OCI-LY7 (cell line): ENCODE measurements around the gene GCNT2. TPM values are rescaled to one million over a fixed set of nuclear protein-coding genes. Genes with fewer than 3 reads are reported as not detected.

Experiments
- BruUV-seq: library from RNA; stranded (reverse); fragments of 400-500 nt; replicated peaks from 2 replicates; lab custom pipeline; 2021; lab: Mats Ljungman, UMichigan
- CTCF ChIA-PET: fragments of 300-600 bp; sonication (Branson Sonifier 250); formaldehyde crosslinking; loops from one replicate; lab custom pipeline; 2022; ENCODE audit warnings: antibody characterized with exemption; ENCODE audit not compliant: unreplicated experiment; lab: Charles Lee
- POLR2A ChIA-PET: fragments of 300-600 bp; sonication (Branson Sonifier 250); formaldehyde crosslinking; loops from one replicate; lab custom pipeline; 2022; ENCODE audit warnings: antibody characterized with exemption; lab: Charles Lee
- DNase-seq: peaks from one replicate; pipeline ENCODE4 v3.0.0-alpha.2; 2015; ENCODE audit warnings: low spot score
- H2AFZ ChIP-seq: fragments of 200-600 bp; sonication (generic), shearing (Covaris generic); 2 replicates; pipeline ENCODE4 v1.6.1; 2014; ENCODE audit warnings: mild to moderate bottlenecking, antibody characterized with exemption, low read length, moderate library complexity
- H3K27ac ChIP-seq: fragments of 200-600 bp; sonication (generic); 2 replicates; pipeline ENCODE4 v1.5.1; 2014; ENCODE audit warnings: mixed run types, low read depth, mild to moderate bottlenecking, moderate library complexity, low read length, inconsistent platforms; ENCODE audit not compliant: poor library complexity, severe bottlenecking
- H3K36me3 ChIP-seq: fragments of 200-600 bp; sonication (generic); 2 replicates; pipeline ENCODE4 v1.6.1; 2014; ENCODE audit warnings: mild to moderate bottlenecking, antibody characterized with exemption, low read length, moderate library complexity, mixed read lengths; ENCODE audit not compliant: insufficient read depth
- H3K4me1 ChIP-seq: fragments of 200-600 bp; sonication (generic); 2 replicates; pipeline ENCODE4 v1.5.1; 2014; ENCODE audit warnings: mild to moderate bottlenecking, low read length; ENCODE audit not compliant: insufficient read depth, poor library complexity, severe bottlenecking
- H3K4me2 ChIP-seq: fragments of 200-600 bp; sonication (generic); 2 replicates; pipeline ENCODE4 v1.6.1; 2014; ENCODE audit warnings: mild to moderate bottlenecking, low read length
- H3K4me3 ChIP-seq: fragments of 200-600 bp; sonication (generic); 2 replicates; pipeline ENCODE4 v1.5.1; 2014; ENCODE audit warnings: mild to moderate bottlenecking, low read depth, low read length; ENCODE audit not compliant: poor library complexity, severe bottlenecking
- H3K79me2 ChIP-seq: fragments of 200-600 bp; sonication (generic); 2 replicates; pipeline ENCODE4 v1.6.1; 2016; ENCODE audit warnings: low read depth, mild to moderate bottlenecking, low read length, moderate library complexity, mixed read lengths; ENCODE audit not compliant: insufficient read depth
- H3K9me2 ChIP-seq: fragments of 200-600 bp; sonication (generic); 2 replicates; pipeline ENCODE4 v1.6.1; 2016; ENCODE audit warnings: mild to moderate bottlenecking, low read length, mixed read lengths; ENCODE audit not compliant: insufficient read depth
- H3K9me3 ChIP-seq: fragments of 200-600 bp; sonication (generic); 2 replicates; pipeline ENCODE4 v1.6.1; 2014; ENCODE audit warnings: mild to moderate bottlenecking, mixed run types, low read length, mixed read lengths
- H4K20me1 ChIP-seq: fragments of 200-600 bp; sonication (generic); 2 replicates; pipeline ENCODE4 v1.6.1; 2014; ENCODE audit warnings: mild to moderate bottlenecking, antibody characterized with exemption, low read length, moderate library complexity, mixed read lengths; ENCODE audit not compliant: insufficient read depth
- EZH2phosphoT487 ChIP-seq: fragments of 200-600 bp; sonication (generic); IDR thresholded peaks from 2 replicates; pipeline ENCODE4 v1.6.1; 2018; ENCODE audit warnings: low read depth, borderline replicate concordance, mild to moderate bottlenecking, mixed run types, antibody characterized with exemption, low read length, moderate library complexity, mixed read lengths
- intact Hi-C: fragments of 100-400 bp; cut with micrococcal nuclease; formaldehyde crosslinking; loops from one replicate; pipeline ENCODE4 v1.10.0; 2022; ENCODE audit not compliant: unreplicated experiment
- total RNA-seq, 2 experiments: library from RNA; depleted of rRNA in 1 of 2; stranded (reverse); fragments of >200 nt in 1 of 2; shearing (Covaris generic) in 1 of 2; gene quantifications; 2 replicates each; pipeline ENCODE4 v1.2.3, GENCODE V29; 2014 to 2022
- TF ChIP-seq, protein P1 (sequence below): fragments of 200-600 bp; sonication (generic); conservative IDR thresholded peaks from 2 replicates; pipeline ENCODE4 v1.5.1; 2014; ENCODE audit warnings: mild to moderate bottlenecking, antibody characterized with exemption, low read length, moderate library complexity, mixed read lengths

The GCNT2 gene
- total RNA-seq, 2 experiments from 2014 or later = 17.4 to 25.2 TPM

DNA sequence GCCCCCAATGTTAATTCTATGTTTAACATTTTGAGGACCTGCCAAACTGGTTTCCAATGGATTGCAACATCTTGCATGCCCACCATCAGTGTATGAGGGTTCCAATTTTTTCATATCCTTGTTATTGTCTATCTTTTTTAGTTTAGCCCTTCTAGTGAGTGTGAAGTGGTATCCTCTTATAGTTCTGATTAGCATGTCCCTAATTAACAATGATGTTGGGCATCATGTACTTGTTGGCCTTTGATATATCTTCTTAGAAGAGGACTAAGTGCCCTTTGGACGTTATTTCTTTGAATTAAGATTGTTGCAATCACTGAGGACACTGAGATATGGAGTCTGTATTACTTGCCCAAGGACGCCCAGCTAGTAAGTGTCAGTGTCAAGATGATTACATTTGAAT lies 22.3 kb downstream of the GCNT2 start:
- DNase-seq = no peak
- intact Hi-C loops = no loop called here
- peaks cover 38% of the 10 kb centered on the region for H3K36me3 ChIP-seq
- H2AFZ ChIP-seq = no peak overlapping the region
- no peak for TF ChIP-seq EZH2phosphoT487
- H3K9me3 ChIP-seq = no peaks in the 10 kb centered on the region
- no peak overlapping the region for H3K27ac ChIP-seq
- peaks cover 5% of the 10 kb centered on the region; the same call in 1 of the 2 replicates for H4K20me1 ChIP-seq
- H3K4me2 ChIP-seq = no peak overlapping the region
- ChIA-PET CTCF (no interaction called here), POLR2A (interaction anchor here (0.6 to 1.3 kb wide), 2 partner anchors 14 to 291 kb away, joined by 3 read pairs; no protein-coding TSS in a partner anchor)
- H3K9me2 ChIP-seq = no peaks in the 10 kb centered on the region
- peaks cover 81% of the 10 kb centered on the region for H3K79me2 ChIP-seq
- no peak overlapping the region for H3K4me3 ChIP-seq
- peaks cover 33% of the 10 kb centered on the region for H3K4me1 ChIP-seq
- BruUV-seq = no TSS peak

DNA sequence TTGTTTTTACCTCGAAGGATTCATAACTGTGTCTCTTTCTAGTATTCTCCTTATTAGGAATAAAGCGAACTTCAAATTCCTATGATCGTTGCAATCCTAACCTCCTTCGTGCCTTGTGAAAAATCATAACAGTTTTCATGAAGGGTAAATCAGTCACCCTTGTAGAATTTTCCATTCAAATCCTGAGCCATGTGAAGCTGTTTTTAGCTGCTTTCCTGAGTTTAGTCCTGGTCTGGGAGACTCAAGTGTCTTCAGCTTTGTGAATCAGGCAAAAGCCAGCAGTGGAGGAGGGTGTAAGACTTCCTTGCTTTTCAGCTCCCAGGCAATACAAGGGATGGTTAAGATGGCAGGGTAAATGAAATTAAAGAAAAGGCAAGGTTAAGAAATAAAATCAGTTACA lies 24.3 kb downstream of the GCNT2 start:
- intact Hi-C loops = no loop called here
- no peaks in the 10 kb centered on the region for H3K9me3 ChIP-seq
- ChIA-PET POLR2A (interaction anchor here (0.6 to 1.4 kb wide), 6 partner anchors 8 to 268 kb away, joined by 3 to 4 read pairs (median 3); no protein-coding TSS in a partner anchor), CTCF (no interaction called here)
- H3K4me2 ChIP-seq = no peak overlapping the region
- H4K20me1 ChIP-seq = peaks cover 5% of the 10 kb centered on the region; the same call in 1 of the 2 replicates
- H3K9me2 ChIP-seq = no peaks in the 10 kb centered on the region
- peaks cover 49% of the 10 kb centered on the region for H3K36me3 ChIP-seq
- DNase-seq = no peak
- no peak overlapping the region for H2AFZ ChIP-seq
- peaks cover 81% of the 10 kb centered on the region for H3K79me2 ChIP-seq
- no peak for TF ChIP-seq EZH2phosphoT487
- TF ChIP-seq, protein P1, sequence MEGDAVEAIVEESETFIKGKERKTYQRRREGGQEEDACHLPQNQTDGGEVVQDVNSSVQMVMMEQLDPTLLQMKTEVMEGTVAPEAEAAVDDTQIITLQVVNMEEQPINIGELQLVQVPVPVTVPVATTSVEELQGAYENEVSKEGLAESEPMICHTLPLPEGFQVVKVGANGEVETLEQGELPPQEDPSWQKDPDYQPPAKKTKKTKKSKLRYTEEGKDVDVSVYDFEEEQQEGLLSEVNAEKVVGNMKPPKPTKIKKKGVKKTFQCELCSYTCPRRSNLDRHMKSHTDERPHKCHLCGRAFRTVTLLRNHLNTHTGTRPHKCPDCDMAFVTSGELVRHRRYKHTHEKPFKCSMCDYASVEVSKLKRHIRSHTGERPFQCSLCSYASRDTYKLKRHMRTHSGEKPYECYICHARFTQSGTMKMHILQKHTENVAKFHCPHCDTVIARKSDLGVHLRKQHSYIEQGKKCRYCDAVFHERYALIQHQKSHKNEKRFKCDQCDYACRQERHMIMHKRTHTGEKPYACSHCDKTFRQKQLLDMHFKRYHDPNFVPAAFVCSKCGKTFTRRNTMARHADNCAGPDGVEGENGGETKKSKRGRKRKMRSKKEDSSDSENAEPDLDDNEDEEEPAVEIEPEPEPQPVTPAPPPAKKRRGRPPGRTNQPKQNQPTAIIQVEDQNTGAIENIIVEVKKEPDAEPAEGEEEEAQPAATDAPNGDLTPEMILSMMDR = no peak
- no TSS peak for BruUV-seq
- H3K4me3 ChIP-seq = no peak overlapping the region
- no peak overlapping the region for H3K27ac ChIP-seq
- peaks cover 13% of the 10 kb centered on the region for H3K4me1 ChIP-seq

DNA sequence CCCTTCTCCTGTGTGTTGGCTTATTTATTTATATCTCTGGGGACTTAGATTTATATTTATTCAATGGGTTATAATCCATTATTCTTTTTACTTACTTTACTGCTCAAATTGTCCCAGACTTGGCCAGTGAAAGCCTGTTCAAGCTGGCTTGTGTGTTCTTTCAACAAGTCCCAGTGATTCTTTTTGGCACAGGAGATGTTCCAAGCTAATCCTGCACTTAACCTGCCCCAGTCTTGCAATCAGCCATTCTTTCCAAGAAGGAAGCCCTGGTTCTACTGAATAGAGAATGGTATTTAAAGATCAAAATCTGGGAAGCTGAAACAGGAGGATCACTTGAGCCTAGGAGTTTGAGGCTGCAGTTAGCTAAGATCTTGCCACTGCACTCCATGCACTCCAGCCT lies 26.7 kb downstream of the GCNT2 start:
- Histone ChIP-seq H3K9me2 (no peaks in the 10 kb centered on the region), H3K9me3 (no peaks in the 10 kb centered on the region), H4K20me1 (peaks cover 2% of the 10 kb centered on the region; the same call in 1 of the 2 replicates), H3K79me2 (peaks cover 78% of the 10 kb centered on the region), H3K4me2 (no peak overlapping the region), H3K27ac (no peak overlapping the region), H2AFZ (no peak overlapping the region), H3K4me3 (no peak overlapping the region), H3K36me3 (peaks cover 38% of the 10 kb centered on the region), H3K4me1 (no peaks in the 10 kb centered on the region)
- ChIA-PET POLR2A (interaction anchor here (0.9 to 1.5 kb wide), 6 partner anchors 8 to 42 kb away, joined by 3 to 4 read pairs (median 4); no protein-coding TSS in a partner anchor), CTCF (no interaction called here)
- intact Hi-C loops = no loop called here
- no peak for DNase-seq
- TF ChIP-seq, protein P1 = no peak
- no peak for TF ChIP-seq EZH2phosphoT487
- BruUV-seq = no TSS peak
